ENCODE results near the gene PAQR4.
A peak's percentile ranks its signal among the peaks of the same experiment; 100 is the strongest.

The PAQR4 gene

GRCh38 chr16:3020604-3021448 is 51.7 kb downstream of the PAQR4 start (continued):
- TF ChIP-seq ZNF18 (tag by site-specific recombination; IDR thresholded peaks at IDR 0.05) (no peak), REST (tag by site-specific recombination; IDR thresholded peaks at IDR 0.05) (peak; percentile 11; the same call in 1 of the 2 replicates), ZNF558 (tag by site-specific recombination; IDR thresholded peaks at IDR 0.05) (no peak; the same call in 1 of the 2 replicates), BCL11A (tag by site-specific recombination; IDR thresholded peaks at IDR 0.05; ENCODE audit: low read depth) (peak; percentile 73), ZNF155 (tag by site-specific recombination; IDR thresholded peaks at IDR 0.05) (no peak), BCL6B (tag by site-specific recombination; IDR thresholded peaks at IDR 0.05) (no peak), ZNF121 (tag by site-specific recombination; IDR thresholded peaks at IDR 0.05) (no peak), ZNF514 (tag by site-specific recombination; IDR thresholded peaks at IDR 0.05) (no peak), GFI1B (tag by site-specific recombination; IDR thresholded peaks at IDR 0.05) (no peak), ZSCAN4 (tag by site-specific recombination; IDR thresholded peaks at IDR 0.05) (peak; percentile 19; the same call in 1 of the 2 replicates), ZNF521 (tag by site-specific recombination; IDR thresholded peaks at IDR 0.05) (no peak), ZNF76 (tag by site-specific recombination; IDR thresholded peaks at IDR 0.05; ENCODE audit: borderline replicate concordance, low read depth) (peak; percentile 74; the same call in 1 of the 2 replicates), SALL2 (tag by site-specific recombination; IDR thresholded peaks at IDR 0.05; ENCODE audit: borderline replicate concordance) (no peak), ZNF785 (tag by site-specific recombination; IDR thresholded peaks at IDR 0.05) (no peak), ZNF211 (tag by site-specific recombination; IDR thresholded peaks at IDR 0.05; ENCODE audit: low read depth) (no peak), SCRT1 (tag by site-specific recombination; IDR thresholded peaks at IDR 0.05; ENCODE audit: borderline replicate concordance) (no peak), YY1 (tag by site-specific recombination; IDR thresholded peaks at IDR 0.05) (no peak), ZNF112 (tag by site-specific recombination; IDR thresholded peaks at IDR 0.05) (no peak), ZNF223 (tag by site-specific recombination; IDR thresholded peaks at IDR 0.05) (no peak), ZNF146 (tag by site-specific recombination; IDR thresholded peaks at IDR 0.05) (no peak), SETDB1 (IDR thresholded peaks at IDR 0.05; ENCODE audit: insufficient read length, low read length) (no peak), ZNF677 (tag by site-specific recombination; IDR thresholded peaks at IDR 0.05) (no peak), AEBP2 (tag by site-specific recombination; IDR thresholded peaks at IDR 0.05; ENCODE audit: borderline replicate concordance) (no peak), ZEB2 (tag by site-specific recombination; IDR thresholded peaks at IDR 0.05) (peak; percentile 98), ZNF133 (tag by site-specific recombination; IDR thresholded peaks at IDR 0.05) (no peak), ZNF202 (tag by site-specific recombination; IDR thresholded peaks at IDR 0.05; ENCODE audit: borderline replicate concordance) (no peak), ZNF280D (tag by site-specific recombination; IDR thresholded peaks at IDR 0.05) (no peak), ZBTB17 (tag by site-specific recombination; IDR thresholded peaks at IDR 0.05) (peak; percentile 32)

Measured in HEK293 (cell line).